H9 (cell line): ENCODE results near the gene HYAL2. TPM values are rescaled to one million over a fixed set of nuclear protein-coding genes. Genes with fewer than 3 reads are reported as not detected.

Source experiments
- DNase-seq: peaks from one replicate; pipeline ENCODE4 v3.0.0-alpha.2; 2017
- H2AFZ ChIP-seq: one replicate; pipeline ENCODE4 v1.6.1; 2013; ENCODE audit warnings: mild to moderate bottlenecking, low read length, control low read depth, moderate library complexity
- H2AK5ac ChIP-seq: 2 replicates; pipeline ENCODE4 v1.6.1; 2013; ENCODE audit warnings: low read length, control low read depth, mixed read lengths; ENCODE audit not compliant: insufficient read length
- H2BK120ac ChIP-seq: one replicate; pipeline ENCODE4 v1.6.1; 2013; ENCODE audit warnings: low read depth, mild to moderate bottlenecking, low read length, control low read depth, inconsistent platforms; ENCODE audit not compliant: poor library complexity, severe bottlenecking
- H2BK12ac ChIP-seq: 2 replicates; pipeline ENCODE4 v1.6.1; 2013; ENCODE audit warnings: low read length, control low read depth, mixed read lengths, low read depth; ENCODE audit not compliant: insufficient read length
- H2BK15ac ChIP-seq: 2 replicates; pipeline ENCODE4 v1.6.1; 2013; ENCODE audit warnings: low read depth, low read length, control low read depth
- H2BK20ac ChIP-seq: one replicate; pipeline ENCODE4 v1.6.1; 2013; ENCODE audit warnings: low read depth, mild to moderate bottlenecking, low read length, control low read depth, inconsistent platforms; ENCODE audit not compliant: poor library complexity, severe bottlenecking
- H2BK5ac ChIP-seq: 2 replicates; pipeline ENCODE4 v1.6.1; 2013; ENCODE audit warnings: low read length, control low read depth, mixed read lengths; ENCODE audit not compliant: insufficient read length
- H3K14ac ChIP-seq: 2 replicates; pipeline ENCODE4 v1.6.1; 2013; ENCODE audit warnings: low read length, control low read depth; ENCODE audit not compliant: insufficient read depth
- H3K18ac ChIP-seq: 2 replicates; pipeline ENCODE4 v1.6.1; 2013; ENCODE audit warnings: low read depth, mild to moderate bottlenecking, mixed read lengths, low read length, control low read depth; ENCODE audit not compliant: insufficient read length
- H3K23ac ChIP-seq: 2 replicates; pipeline ENCODE4 v1.6.1; 2013; ENCODE audit warnings: low read length, control low read depth, mixed read lengths, low read depth; ENCODE audit not compliant: insufficient read length
- H3K23me2 ChIP-seq: 2 replicates; pipeline ENCODE4 v1.6.1; 2013; ENCODE audit warnings: low read depth, mild to moderate bottlenecking, mixed read lengths, low read length, control low read depth; ENCODE audit not compliant: insufficient read length, poor library complexity, severe bottlenecking
- H3K27ac ChIP-seq: 2 replicates; pipeline ENCODE4 v1.5.1; 2013; ENCODE audit warnings: low read length, control low read depth, mixed read lengths, low read depth; ENCODE audit not compliant: insufficient read length
- H3K27me3 ChIP-seq: 2 replicates; pipeline ENCODE4 v1.6.1; 2013; ENCODE audit warnings: low read length, control low read depth, inconsistent platforms; ENCODE audit not compliant: insufficient read depth
- H3K4ac ChIP-seq: 2 replicates; pipeline ENCODE4 v1.6.1; 2013; ENCODE audit warnings: low read depth, mild to moderate bottlenecking, control low read depth, inconsistent platforms, low read length, moderate library complexity
- H3K4me1 ChIP-seq: 2 replicates; pipeline ENCODE4 v1.6.1; 2013; ENCODE audit warnings: low read length, control low read depth, inconsistent platforms; ENCODE audit not compliant: insufficient read depth
- H3K4me2 ChIP-seq: 2 replicates; pipeline ENCODE4 v1.6.1; 2013; ENCODE audit warnings: low read length, control low read depth, mixed read lengths; ENCODE audit not compliant: insufficient read length, insufficient read depth
- H3K56ac ChIP-seq: 2 replicates; pipeline ENCODE4 v1.6.1; 2013; ENCODE audit warnings: low read depth, mild to moderate bottlenecking, mixed read lengths, low read length, control low read depth; ENCODE audit not compliant: insufficient read length
- H3K79me1 ChIP-seq: 2 replicates; pipeline ENCODE4 v1.6.1; 2013; ENCODE audit warnings: low read depth, mild to moderate bottlenecking, moderate library complexity, low read length, control low read depth, inconsistent platforms; ENCODE audit not compliant: insufficient read depth, poor library complexity, severe bottlenecking
- H3K79me2 ChIP-seq: 2 replicates; pipeline ENCODE4 v1.6.1; 2013; ENCODE audit warnings: low read length, control low read depth, inconsistent platforms; ENCODE audit not compliant: insufficient read depth
- H3K9ac ChIP-seq: 2 replicates; pipeline ENCODE4 v1.6.1; 2013; ENCODE audit warnings: low read length, control low read depth, mixed read lengths; ENCODE audit not compliant: insufficient read length; ENCODE audit errors: extremely low read depth
- H3K9me3 ChIP-seq: one replicate; pipeline ENCODE4 v1.6.1; 2013; ENCODE audit warnings: low read depth, low read length, inconsistent platforms; ENCODE audit not compliant: control insufficient read depth
- H3T11ph ChIP-seq: one replicate; pipeline ENCODE4 v1.6.1; 2013; ENCODE audit warnings: mild to moderate bottlenecking, low read length, control low read depth, inconsistent platforms
- H4K20me1 ChIP-seq: one replicate; pipeline ENCODE4 v1.6.1; 2013; ENCODE audit not compliant: control insufficient read depth, insufficient read length, insufficient read depth
- H4K5ac ChIP-seq: 2 replicates; pipeline ENCODE4 v1.6.1; 2013; ENCODE audit warnings: low read depth, mild to moderate bottlenecking, mixed read lengths, low read length, control low read depth; ENCODE audit not compliant: insufficient read length
- H4K8ac ChIP-seq: replicated peaks from 2 replicates; pipeline ENCODE4 v1.6.1; 2013; ENCODE audit warnings: low read length, control low read depth, mixed read lengths, low read depth; ENCODE audit not compliant: insufficient read length
- H4K91ac ChIP-seq: 2 replicates; pipeline ENCODE4 v1.6.1; 2013; ENCODE audit warnings: low read depth, mild to moderate bottlenecking, moderate library complexity, mixed read lengths, low read length, control low read depth; ENCODE audit not compliant: insufficient read length
- H3K27ac Mint-ChIP-seq, 3 experiments: 2 replicates in 2 of 3; 3 replicates in 1 of 3; pipeline ENCODE4 v1.8.0; 2020 to 2021; ENCODE audit warnings: mixed read lengths in 3 of 3, mild to moderate bottlenecking in 1 of 3, moderate library complexity in 1 of 3
- H3K27me3 Mint-ChIP-seq: 2 replicates; pipeline ENCODE4 v1.8.0; 2021; ENCODE audit warnings: low read depth, mild to moderate bottlenecking, moderate library complexity, mixed read lengths
- H3K36me3 Mint-ChIP-seq, 3 experiments: 2 replicates in 2 of 3; 3 replicates in 1 of 3; pipeline ENCODE4 v1.8.0; 2020 to 2021; ENCODE audit warnings: low read depth in 3 of 3, mixed read lengths in 3 of 3; ENCODE audit not compliant: insufficient read depth in 1 of 3
- H3K4me1 Mint-ChIP-seq, 2 experiments: 2 replicates each; pipeline ENCODE4 v1.8.0; 2020; ENCODE audit warnings: mixed read lengths in 2 of 2
- H3K4me3 Mint-ChIP-seq, 2 experiments: 2 replicates in 1 of 2; 3 replicates in 1 of 2; pipeline ENCODE4 v1.8.0; 2020 to 2021; ENCODE audit warnings: mild to moderate bottlenecking in 2 of 2, mixed read lengths in 2 of 2, moderate library complexity in 1 of 2
- H3K9me3 Mint-ChIP-seq, 2 experiments: 2 replicates in 1 of 2; 3 replicates in 1 of 2; pipeline ENCODE4 v1.8.0; 2020; ENCODE audit warnings: mild to moderate bottlenecking in 2 of 2, mixed read lengths in 2 of 2, moderate library complexity in 1 of 2
- CTCF ChIP-seq: fragments of 200-600 bp; sonication (generic); conservative IDR thresholded peaks from 3 replicates; pipeline ENCODE4 v1.8.0; 2021; ENCODE audit warnings: antibody characterized with exemption, mild to moderate bottlenecking
- WGBS: extraction: QIAGEN DNeasy Blood & Tissue Kit; methylation state at CpG from one replicate; pipeline ENCODE4 v1.1.7; 2013; ENCODE audit warnings: missing lambda C conversion rate, low lambda C conversion rate, mixed read lengths; ENCODE audit not compliant: insufficient read length; ENCODE audit errors: extremely low coverage; 5-methylcytosine and 5-hydroxymethylcytosine counted together
- total RNA-seq: library from RNA; stranded (reverse); gene quantifications from 2 replicates; pipeline ENCODE4 v1.2.1, GENCODE V29; 2021

HYAL2 gene
- total RNA-seq, 1 experiment from 2014 or later, result 51.9 TPM

GRCh38 chr3:50331364-50331907 is 8.9 kb upstream of the HYAL2 start:
- Histone ChIP-seq H3K9ac (no peak overlapping the region), H3K27me3 (no peaks in the 10 kb centered on the region), H4K5ac (no peak overlapping the region), H3K23ac (no peak overlapping the region), H2BK120ac (no peak overlapping the region), H3K18ac (no peak overlapping the region), H3K79me1 (peaks cover 6% of the 10 kb centered on the region), H3K23me2 (peaks cover 13% of the 10 kb centered on the region), H2BK12ac (no peak overlapping the region), H2BK20ac (no peak overlapping the region), H3K4ac (no peak overlapping the region), H3T11ph (no peak overlapping the region), H3K27ac (no peak overlapping the region), H2BK15ac (no peak overlapping the region), H4K91ac (no peak overlapping the region), H2AK5ac (no peak overlapping the region), H3K9me3 (no peaks in the 10 kb centered on the region), H2AFZ (no peak overlapping the region), H3K14ac (no peak overlapping the region), H4K20me1 (no peaks in the 10 kb centered on the region), H3K79me2 (peaks cover 9% of the 10 kb centered on the region; the same call in 1 of the 2 replicates), H4K8ac (no peak overlapping the region), H3K4me1 (no peaks in the 10 kb centered on the region; the same call in 1 of the 2 replicates), H3K56ac (no peak overlapping the region), H3K4me2 (no peak overlapping the region), H2BK5ac (no peak overlapping the region)
- peaks cover 14 to 29% of the 10 kb centered on the region in 2 experiments for H3K4me1 Mint-ChIP-seq
- no peaks in the 10 kb centered on the region; the same call in 1 of the 2 replicates for H3K27me3 Mint-ChIP-seq
- no peak for TF ChIP-seq CTCF
- no CpG with 5 or more reads among the region's 19 CpGs for WGBS
- peaks cover 13 to 47% (median 45%) of the 10 kb centered on the region in 3 experiments; a peak in 6 of 7 replicates for H3K36me3 Mint-ChIP-seq
- H3K4me3 Mint-ChIP-seq, result no peak overlapping the region
- no peak for DNase-seq
- H3K9me3 Mint-ChIP-seq, result no peaks in the 10 kb centered on the region
- no peak overlapping the region for H3K27ac Mint-ChIP-seq
